ENCODE results near the gene HK1. TPM values are rescaled to one million over a fixed set of nuclear protein-coding genes. Genes with fewer than 3 reads are reported as not detected.

HK1 gene
- total and polyA plus RNA-seq, 10 donors, result 19.0 to 108 (median 63.4) TPM

DNA sequence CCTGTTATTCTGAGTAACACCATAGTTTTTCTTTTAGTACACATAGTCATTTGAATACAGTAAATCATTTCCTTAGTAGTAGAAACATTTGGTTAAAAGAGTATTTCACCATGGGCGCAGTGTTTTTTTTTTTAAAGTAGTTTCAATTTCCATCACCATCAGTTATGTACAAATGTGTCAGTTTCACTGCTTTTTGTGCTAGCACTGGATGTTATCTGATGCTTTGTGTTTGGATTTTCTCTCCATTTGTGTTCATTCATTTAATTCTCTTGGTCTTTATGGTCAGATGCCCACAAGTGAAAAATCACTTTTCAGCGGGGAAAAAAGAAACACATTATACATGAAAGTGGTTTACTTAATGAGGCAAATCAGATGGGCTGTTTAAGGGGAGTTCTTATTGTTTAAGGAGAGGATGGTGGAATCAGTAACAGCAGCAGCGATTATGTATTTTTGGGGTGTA, 16.0 kb upstream of the HK1 start:
- Histone ChIP-seq H3K4me3 (no peak overlapping the region), H3K27me3 (replicated peaks in 1 of 7) (no peaks in the 10 kb centered on the region), H3K9me3 (peaks cover 0 to 11% (median 0%) of the 10 kb centered on the region in 8 donors), H3K27ac (no peak overlapping the region), H3K36me3 (no peaks in the 10 kb centered on the region), H3K4me1 (peaks cover 0 to 4% (median 0%) of the 10 kb centered on the region in 6 donors)
- TF ChIP-seq CTCF (IDR thresholded peaks at IDR 0.05 in 8 of 11, conservative IDR thresholded peaks at IDR 0.05 in 3 of 11), result no peak
- no peak for TF ChIP-seq POLR2A (IDR thresholded peaks at IDR 0.05)
- TF ChIP-seq POLR2AphosphoS5 (IDR thresholded peaks at IDR 0.05), result no peak
- intact Hi-C loops (cut with DNase I; ENCODE audit: low total_unique reads), result no loop called here
- no peak for DNase-seq
- WGBS, 5 donors, result 65 to 71% (median 70%) methylated on average over 3 of the region's 3 CpGs

GRCh38 chr10:69265521-69265920, 12.8 kb upstream of the HK1 start:
- no peaks in the 10 kb centered on the region for H3K9me3 ChIP-seq
- DNase-seq, result no peak
- WGBS, 5 donors, result 90 to 96% (median 95%) methylated on average over 15 to 17 of the region's 17 CpGs
- TF ChIP-seq POLR2A (IDR thresholded peaks at IDR 0.05), result no peak
- TF ChIP-seq CTCF (IDR thresholded peaks at IDR 0.05 in 8 of 11, conservative IDR thresholded peaks at IDR 0.05 in 3 of 11), result no peak
- no peak for TF ChIP-seq POLR2AphosphoS5 (IDR thresholded peaks at IDR 0.05)
- intact Hi-C loops (cut with DNase I; ENCODE audit: low total_unique reads), result no loop called here
- H3K4me1 ChIP-seq, result peaks cover 0 to 4% (median 0%) of the 10 kb centered on the region in 6 donors
- H3K4me3 ChIP-seq, result no peak overlapping the region
- H3K27me3 ChIP-seq (replicated peaks in 1 of 7), result no peaks in the 10 kb centered on the region
- H3K36me3 ChIP-seq, result no peaks in the 10 kb centered on the region
- no peak overlapping the region for H3K27ac ChIP-seq

GRCh38 chr10:69268761-69269416, 9.4 kb upstream of the HK1 start:
- no peak overlapping the region for H3K4me3 ChIP-seq
- H3K27ac ChIP-seq, result no peak overlapping the region
- WGBS, 5 donors, result 90 to 95% (median 91%) methylated on average over 14 of the region's 14 CpGs
- no peak for DNase-seq
- peaks cover 0 to 5% (median 0%) of the 10 kb centered on the region in 6 donors for H3K4me1 ChIP-seq
- no peaks in the 10 kb centered on the region for H3K9me3 ChIP-seq
- H3K27me3 ChIP-seq (replicated peaks in 1 of 7), result no peaks in the 10 kb centered on the region
- TF ChIP-seq POLR2AphosphoS5 (IDR thresholded peaks at IDR 0.05) (no peak), POLR2A (IDR thresholded peaks at IDR 0.05) (no peak), CTCF (IDR thresholded peaks at IDR 0.05 in 8 of 11, conservative IDR thresholded peaks at IDR 0.05 in 3 of 11) (no peak)
- intact Hi-C loops (cut with DNase I; ENCODE audit: low total_unique reads), result no loop called here
- H3K36me3 ChIP-seq, result no peaks in the 10 kb centered on the region

- peaks cover 0 to 5% (median 0%) of the 10 kb centered on the region in 6 donors for H3K4me1 ChIP-seq
- H3K36me3 ChIP-seq, result no peaks in the 10 kb centered on the region
- no peaks in the 10 kb centered on the region for H3K9me3 ChIP-seq
- TF ChIP-seq POLR2AphosphoS5 (IDR thresholded peaks at IDR 0.05) (no peak), POLR2A (IDR thresholded peaks at IDR 0.05) (no peak)
- no peak for DNase-seq
- 67 to 89% (median 82%) methylated on average over 2 of the region's 2 CpGs for WGBS, 5 donors
- no peak overlapping the region for H3K27ac ChIP-seq
- intact Hi-C loops (cut with DNase I; ENCODE audit: low total_unique reads), result no loop called here
- H3K4me3 ChIP-seq, result no peak overlapping the region
- no peaks in the 10 kb centered on the region for H3K27me3 ChIP-seq (replicated peaks in 1 of 7)
Observed at GRCh38 chr10:69269761-69270160, 8.5 kb upstream of the HK1 start.
